HEK293 (cell line): ENCODE results near the gene INTS6.

Experiments used
- CTCF ChIP-seq: fragments of 450-650 bp; formaldehyde crosslinking; IDR thresholded peaks from 2 replicates; pipeline ENCODE4 v1.5.1; 2016; ENCODE audit warnings: missing biosample characterization, missing genetic modification characterization
- IKZF3 ChIP-seq: fragments of 450-650 bp; IDR thresholded peaks from 2 replicates; pipeline ENCODE4 v1.5.0; 2018; ENCODE audit warnings: missing biosample characterization, mild to moderate bottlenecking, missing genetic modification characterization, moderate library complexity
- KLF16 ChIP-seq: fragments of 450-650 bp; formaldehyde crosslinking; IDR thresholded peaks from 2 replicates; pipeline ENCODE4 v1.5.1; 2017; ENCODE audit warnings: missing biosample characterization, missing genetic modification characterization
- ZNF140 ChIP-seq: fragments of 450-650 bp; formaldehyde crosslinking; IDR thresholded peaks from 2 replicates; pipeline ENCODE4 v1.5.1; 2016; ENCODE audit warnings: missing biosample characterization, missing genetic modification characterization
- ZNF26 ChIP-seq: fragments of 450-650 bp; formaldehyde crosslinking; IDR thresholded peaks from 2 replicates; pipeline ENCODE4 v1.5.1; 2016; ENCODE audit warnings: missing biosample characterization, missing genetic modification characterization
- ZNF510 ChIP-seq: fragments of 450-650 bp; formaldehyde crosslinking; IDR thresholded peaks from 2 replicates; pipeline ENCODE4 v1.5.1; 2018; ENCODE audit warnings: mild to moderate bottlenecking, missing genetic modification characterization, missing biosample characterization; ENCODE audit not compliant: insufficient replicate concordance

- TF ChIP-seq ZNF510 (tag by site-specific recombination) (no peak), CTCF (tag by site-specific recombination) (no peak), IKZF3 (peak; percentile 50; the same call in 1 of the 2 replicates), ZNF26 (tag by site-specific recombination) (no peak), KLF16 (tag by site-specific recombination) (0 out of 2 replicates have a peak, but pooled peaks have one; percentile 44), ZNF140 (tag by site-specific recombination) (no peak)
These were observed 547 bp upstream of the INTS6 start for GRCh38 chr13:51453207-51453958.
